ENCODE results near the gene NCAM2.

NCAM2 gene

GRCh38 chr21:21057349-21058062 lies 59.3 kb downstream of the NCAM2 start:
- TF ChIP-seq CTCF (IDR thresholded peaks at IDR 0.05; ENCODE audit: extremely low read depth, insufficient read depth, missing control alignments): no peak
- no peak for DNase-seq (ENCODE audit: low spot score)
- in situ Hi-C loops (cut with MboI; ENCODE audit: low pct_unique_long_range_greater_than_20kb, low sequenced_read_pairs, unreplicated experiment): no loop called here

- no peak for DNase-seq (ENCODE audit: low spot score)
- in situ Hi-C loops (cut with MboI; ENCODE audit: low pct_unique_long_range_greater_than_20kb, low sequenced_read_pairs, unreplicated experiment): no loop called here
- TF ChIP-seq CTCF (IDR thresholded peaks at IDR 0.05; ENCODE audit: extremely low read depth, insufficient read depth, missing control alignments): no peak
Observed at GRCh38 chr21:21063828-21064227, 65.6 kb downstream of the NCAM2 start.

DNA sequence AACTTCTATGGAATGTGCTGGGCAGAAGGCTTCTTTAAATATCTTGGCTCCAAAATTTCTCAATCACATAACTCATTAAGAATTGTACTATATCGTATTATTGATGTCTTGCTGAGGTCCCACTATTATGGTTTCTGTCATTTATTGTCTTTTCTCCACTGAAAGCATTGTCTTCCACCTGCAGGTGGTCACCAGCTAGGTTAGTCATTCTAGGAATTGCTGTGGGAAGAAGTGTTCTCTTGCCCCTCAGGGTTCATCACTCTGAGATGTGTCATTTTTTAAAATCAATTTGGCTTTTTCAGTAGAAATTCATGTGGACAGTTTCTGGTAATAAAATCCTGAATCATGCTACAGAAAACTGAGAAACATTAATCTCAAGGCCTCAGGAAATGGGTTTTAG lies 66.1 kb downstream of the NCAM2 start:
- no peak for TF ChIP-seq CTCF (IDR thresholded peaks at IDR 0.05; ENCODE audit: extremely low read depth, insufficient read depth, missing control alignments)
- no peak for DNase-seq (ENCODE audit: low spot score)
- in situ Hi-C loops (cut with MboI; ENCODE audit: low pct_unique_long_range_greater_than_20kb, low sequenced_read_pairs, unreplicated experiment): no loop called here

- in situ Hi-C loops (cut with MboI; ENCODE audit: low pct_unique_long_range_greater_than_20kb, low sequenced_read_pairs, unreplicated experiment): no loop called here
- TF ChIP-seq CTCF (IDR thresholded peaks at IDR 0.05; ENCODE audit: extremely low read depth, insufficient read depth, missing control alignments): no peak
- no peak for DNase-seq (ENCODE audit: low spot score)
Observed at GRCh38 chr21:21067375-21067774, 69.2 kb downstream of the NCAM2 start.

- TF ChIP-seq CTCF (IDR thresholded peaks at IDR 0.05; ENCODE audit: extremely low read depth, insufficient read depth, missing control alignments): no peak
- DNase-seq (ENCODE audit: low spot score): no peak
- in situ Hi-C loops (cut with MboI; ENCODE audit: low pct_unique_long_range_greater_than_20kb, low sequenced_read_pairs, unreplicated experiment): no loop called here
Observed at GRCh38 chr21:21074305-21074704, 76.1 kb downstream of the NCAM2 start.

DNA sequence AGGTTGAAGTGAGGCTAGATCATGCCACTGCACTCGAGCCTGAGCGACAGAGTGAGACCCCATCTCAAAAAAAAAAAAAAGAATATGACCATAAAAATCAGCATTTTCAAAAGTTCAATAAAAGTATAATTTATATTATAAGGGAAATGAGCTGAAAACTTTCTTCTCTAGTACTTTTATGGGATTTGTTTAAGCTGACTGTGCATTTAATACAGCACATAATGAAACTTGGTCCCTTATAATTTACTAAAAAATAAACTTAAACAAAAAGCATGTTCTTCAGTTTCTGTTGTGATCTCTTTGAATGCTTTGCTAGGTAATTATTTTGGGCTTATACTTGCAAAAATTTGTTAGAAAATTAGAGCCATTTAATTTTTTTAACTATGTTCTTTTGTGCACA lies 77.8 kb downstream of the NCAM2 start:
- in situ Hi-C loops (cut with MboI; ENCODE audit: low pct_unique_long_range_greater_than_20kb, low sequenced_read_pairs, unreplicated experiment): no loop called here
- DNase-seq (ENCODE audit: low spot score): no peak
- TF ChIP-seq CTCF (IDR thresholded peaks at IDR 0.05; ENCODE audit: extremely low read depth, insufficient read depth, missing control alignments): no peak
